ENCODE measurements around the gene LILRB2. TPM values are rescaled to one million over a fixed set of nuclear protein-coding genes. Genes with fewer than 3 reads are reported as not detected.
"Not testable (repeated sequence)": the region's sequence is repeated elsewhere in the genome, so short reads cannot be mapped to it uniquely, and the experiment has no call there.

Gene LILRB2
- not detected in 2 replicates for total RNA-seq

DNA sequence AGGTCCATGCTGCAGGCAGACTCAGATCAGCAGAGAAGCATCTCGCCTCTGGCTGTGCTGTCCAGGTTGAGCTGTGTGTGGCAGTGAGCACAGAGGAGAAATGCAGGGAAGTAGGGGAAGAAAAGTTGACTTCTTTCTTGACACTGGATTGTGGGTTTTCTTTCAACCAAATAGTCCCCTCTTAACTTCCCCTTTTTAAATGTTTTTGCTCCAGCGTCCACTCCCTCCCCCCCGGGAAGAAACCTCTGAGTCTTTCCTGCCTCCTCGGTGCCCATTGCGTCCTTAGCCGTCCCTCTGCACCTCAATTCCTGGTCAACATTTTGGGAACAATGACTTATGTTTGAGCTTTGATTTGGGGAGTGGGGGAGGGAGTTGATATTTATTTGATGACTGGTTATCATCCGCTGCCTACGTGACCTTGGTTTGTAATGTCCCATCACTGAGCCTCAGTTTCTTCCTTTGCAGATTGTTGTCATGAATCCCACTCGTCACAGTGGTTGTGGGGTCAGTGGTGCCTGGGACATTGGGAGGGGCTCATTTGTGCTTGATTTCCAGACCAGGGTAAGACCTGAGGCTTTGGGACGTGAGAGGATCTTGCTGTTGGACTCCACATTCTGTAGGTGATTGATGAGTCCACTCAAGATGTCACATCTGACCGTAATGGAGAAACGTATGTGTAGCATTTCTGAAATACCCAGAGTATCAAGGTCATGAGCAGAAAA lies at the start of gene LILRB2:
Gene LILRB2 (minus strand): TSS at position 104 of the 722 bp plus-strand sequence. CDS start 614 bp downstream, outside the sequence.
- intact Hi-C loops (cut with micrococcal nuclease), result no loop called here

DNA sequence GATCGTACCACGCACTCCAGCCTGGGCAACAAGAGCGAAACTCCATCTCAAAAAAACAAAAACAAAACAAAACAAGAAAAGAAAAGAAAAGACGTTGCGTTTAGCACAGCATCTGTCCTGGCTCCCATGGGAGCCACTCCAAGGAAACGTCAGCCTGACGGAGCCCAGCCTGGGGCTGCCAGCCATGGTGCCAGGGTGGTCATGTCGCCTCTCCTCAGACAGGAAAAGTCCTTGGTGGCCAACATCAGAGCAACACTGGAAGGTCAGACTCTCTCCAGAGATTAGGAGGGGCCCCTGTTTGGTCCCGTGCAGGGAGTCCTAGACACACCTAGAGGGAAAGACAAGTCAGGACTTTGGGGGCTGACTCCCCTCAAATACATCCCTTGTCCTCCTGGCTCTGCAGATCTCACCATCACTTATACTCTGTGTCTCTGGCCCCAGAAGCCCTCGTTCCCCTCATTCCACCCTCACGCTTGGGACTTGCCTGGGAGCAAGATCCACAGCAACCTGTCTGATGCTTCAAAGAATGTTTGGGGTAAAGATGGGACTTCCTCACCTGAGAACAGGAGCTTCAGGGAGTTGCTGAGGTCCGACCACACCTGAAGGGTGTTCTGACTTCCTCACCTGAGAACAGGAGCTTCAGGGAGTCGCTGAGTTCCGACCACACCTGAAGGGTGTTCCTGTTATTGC lies 48.7 kb upstream of the LILRB2 start:
- intact Hi-C loops (cut with micrococcal nuclease), result loop anchor here (5.0 kb wide), 1 partner anchor 118 kb away; the partner anchor contains the start of gene LENG8

DNA sequence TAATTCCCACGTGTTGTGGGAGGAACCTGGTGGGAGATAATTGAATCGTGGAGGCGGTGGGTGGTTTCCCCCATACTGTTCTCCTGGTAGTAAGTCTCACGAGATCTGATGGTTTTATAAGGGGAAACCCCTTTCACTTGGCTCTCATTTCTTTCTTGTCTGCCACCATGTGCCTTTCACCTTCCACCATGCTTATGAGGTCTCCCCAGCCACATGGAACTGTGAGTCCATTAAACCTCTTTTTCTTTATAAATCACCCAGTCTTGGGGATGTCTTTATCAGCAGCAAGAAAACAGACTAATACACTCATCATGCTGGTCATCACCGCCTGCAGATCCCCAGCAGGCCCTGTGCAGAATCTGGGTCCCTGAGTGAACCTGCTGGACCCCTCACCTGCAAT lies 47.9 kb upstream of the LILRB2 start:
- intact Hi-C loops (cut with micrococcal nuclease), result loop anchor here (5.0 kb wide), 1 partner anchor 119 kb away; the partner anchor contains the start of gene LENG8

DNA sequence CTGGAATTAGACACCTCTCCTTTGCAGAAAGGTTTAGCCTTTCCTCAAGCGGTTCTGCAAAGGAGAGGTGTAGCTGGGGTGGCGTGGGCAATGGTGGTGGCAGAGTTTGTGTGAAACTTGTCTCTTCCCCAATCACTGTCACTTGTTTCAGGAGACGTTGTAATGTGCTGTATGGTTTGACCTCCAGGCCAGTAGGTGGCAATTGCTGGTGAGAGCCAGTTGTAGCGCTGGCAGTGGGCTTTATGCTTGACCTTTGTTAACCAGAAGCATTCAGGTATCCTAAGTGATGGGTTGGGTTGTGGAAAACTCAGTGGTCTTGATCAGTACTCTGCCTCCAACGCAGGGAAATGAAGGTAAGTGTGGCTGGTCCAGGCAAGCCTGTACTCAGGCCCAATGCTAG lies 44.7 kb upstream of the LILRB2 start:
- intact Hi-C loops (cut with micrococcal nuclease), result loop anchor here (1.0 to 5.0 kb wide), 3 partner anchors 29 to 122 kb away; partner anchors contain the start of gene LENG8

DNA sequence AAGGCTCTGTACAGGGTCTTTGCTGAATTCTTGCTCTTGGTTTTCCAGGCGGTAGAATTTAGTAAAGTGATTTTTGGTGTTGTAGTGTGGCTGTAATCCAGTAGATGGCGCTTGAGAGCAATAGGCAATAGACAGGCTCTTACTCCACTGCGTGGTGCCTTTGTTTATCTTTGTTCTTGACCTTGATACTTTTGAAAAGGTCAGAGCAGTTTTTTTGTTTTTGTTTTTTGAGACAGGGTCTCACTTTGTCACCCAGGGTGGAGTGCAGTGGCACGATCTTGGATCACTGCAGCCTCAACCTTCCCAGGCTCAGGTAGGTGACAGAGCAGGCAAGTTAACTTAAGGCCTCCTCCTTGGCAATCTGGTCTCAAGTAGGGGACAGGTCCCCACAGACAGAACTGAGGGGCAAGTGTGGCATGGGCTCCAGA lies 44.3 kb upstream of the LILRB2 start:
- intact Hi-C loops (cut with micrococcal nuclease), result loop anchor here (1.0 to 5.0 kb wide), 3 partner anchors 29 to 122 kb away; partner anchors contain the start of gene LENG8

DNA sequence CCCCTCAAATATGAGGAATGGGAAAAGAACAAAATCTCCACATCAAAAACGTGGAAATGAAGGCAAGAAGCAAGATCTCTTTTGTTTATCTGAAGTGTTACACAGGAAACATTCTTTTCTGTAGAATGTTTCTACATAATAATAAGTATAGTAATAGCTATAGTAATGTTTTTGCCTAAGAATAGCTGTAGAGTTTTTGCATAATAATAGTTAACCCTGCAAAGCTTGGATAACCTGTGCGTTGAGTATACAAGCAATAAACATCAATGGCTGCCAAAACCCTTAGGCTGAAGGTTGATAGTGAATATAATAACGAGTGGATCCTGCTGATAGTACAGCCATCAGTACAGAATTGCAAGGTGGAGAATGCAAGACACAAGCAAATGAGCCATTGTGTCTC lies 43.2 kb upstream of the LILRB2 start:
- intact Hi-C loops (cut with micrococcal nuclease), result no loop called here

DNA sequence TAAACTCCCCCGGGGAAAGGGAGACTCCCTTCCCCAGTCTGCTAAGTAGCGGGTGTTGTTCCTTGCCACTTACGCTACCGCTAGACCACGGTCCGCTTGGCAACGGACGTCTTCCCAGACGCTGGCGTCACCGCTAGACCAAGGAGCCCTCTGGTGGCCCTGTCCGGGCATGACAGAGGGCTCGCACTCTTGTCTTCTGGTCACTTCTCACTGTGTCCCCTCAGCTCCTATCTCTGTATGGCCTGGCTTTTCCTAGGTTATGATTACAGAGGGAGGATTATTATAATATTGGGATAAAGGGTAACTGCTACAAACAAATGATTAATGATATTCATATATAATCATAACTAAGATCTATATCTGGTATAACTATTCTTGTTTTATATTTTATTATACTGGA lies 42.0 kb upstream of the LILRB2 start:
- intact Hi-C loops (cut with micrococcal nuclease), result not testable (repeated sequence)

DNA sequence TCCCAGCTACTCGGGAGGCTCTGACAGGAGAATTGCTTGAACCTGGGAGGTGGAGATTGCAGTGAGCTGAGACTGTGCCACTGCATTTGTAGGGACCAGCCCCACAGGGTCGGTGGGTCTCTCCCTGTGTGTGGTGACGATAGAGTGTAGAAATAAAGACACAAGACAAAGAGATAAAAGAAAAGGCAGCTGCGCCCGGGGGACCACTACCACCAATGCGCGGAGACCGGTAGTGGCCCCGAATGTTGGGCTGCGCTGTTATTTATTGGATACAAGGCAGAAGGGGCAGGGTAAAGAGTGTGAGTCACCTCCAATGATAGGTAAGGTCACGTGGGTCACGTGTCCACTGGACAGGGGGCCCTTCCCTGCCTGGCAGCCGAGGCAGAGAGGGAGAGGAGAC lies 41.4 kb upstream of the LILRB2 start:
- intact Hi-C loops (cut with micrococcal nuclease), result not testable (repeated sequence)

DNA sequence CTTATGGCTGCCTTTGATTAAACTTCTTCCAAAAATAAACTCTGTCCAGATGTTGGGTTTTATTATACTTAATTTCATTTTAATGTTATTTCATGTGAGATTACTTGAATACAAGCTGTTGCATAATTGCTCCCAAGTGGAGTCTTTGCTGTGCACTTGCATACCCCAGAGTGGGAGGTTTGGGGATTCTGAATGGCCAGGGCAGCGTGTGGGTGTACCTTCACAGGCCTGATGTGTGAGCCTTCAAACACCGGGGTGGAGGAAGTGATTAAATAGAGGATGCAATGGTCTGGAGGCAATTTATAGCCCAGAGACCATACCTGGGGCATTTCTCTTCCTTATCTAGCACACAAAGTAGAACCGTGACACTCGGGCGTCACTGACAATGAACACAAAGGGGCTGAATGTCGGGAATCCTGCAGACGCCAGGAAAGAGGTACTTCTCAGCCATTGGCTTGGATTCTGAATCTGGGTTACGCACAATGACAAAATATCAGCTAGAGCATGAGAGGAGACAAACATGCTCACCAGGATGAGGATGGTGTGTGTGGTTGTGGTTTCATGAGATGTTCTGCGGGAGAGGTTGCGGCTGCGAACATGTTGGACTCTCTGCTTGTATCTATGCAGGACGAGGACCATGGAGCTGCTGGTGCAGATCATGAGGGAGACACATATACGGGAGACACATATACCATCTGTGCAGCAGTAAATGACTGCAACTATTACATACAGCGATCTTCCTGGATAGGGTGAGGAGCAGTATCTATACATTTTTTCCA lies 39.2 kb upstream of the LILRB2 start:
- intact Hi-C loops (cut with micrococcal nuclease), result no loop called here

DNA sequence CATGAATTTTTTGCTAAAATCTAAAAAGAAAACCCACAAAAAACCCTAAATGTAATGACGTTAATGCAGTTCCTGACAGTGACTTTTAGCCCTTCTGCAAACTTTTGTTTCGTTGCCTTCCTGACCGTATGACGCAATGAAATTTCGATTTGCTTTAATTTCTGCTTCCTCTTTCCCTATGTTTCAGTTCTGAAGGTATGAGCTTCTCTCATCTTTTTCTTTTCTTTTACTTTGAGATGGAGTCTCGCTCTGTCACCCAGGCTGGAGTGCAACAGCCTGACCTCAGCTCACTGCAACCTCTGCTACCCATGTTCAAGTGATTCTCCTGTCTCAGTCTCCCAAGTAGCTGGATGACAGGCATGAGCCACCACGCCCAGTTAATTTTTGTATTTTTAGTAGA lies 38.1 kb upstream of the LILRB2 start:
- intact Hi-C loops (cut with micrococcal nuclease), result no loop called here

DNA sequence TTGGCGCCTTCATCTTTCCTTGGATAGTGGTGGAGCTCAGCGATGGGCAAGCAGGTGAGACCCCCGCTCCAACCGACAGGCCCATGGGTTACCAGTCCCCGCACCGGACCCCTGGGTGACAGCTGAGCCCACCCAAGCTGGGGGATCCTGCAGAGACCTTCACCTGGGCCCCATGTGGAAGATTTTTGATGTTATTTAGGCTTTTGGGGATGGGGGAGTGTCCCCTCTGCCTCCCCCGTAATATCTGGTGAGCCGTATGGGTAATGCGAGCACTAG lies 37.0 kb upstream of the LILRB2 start:
- intact Hi-C loops (cut with micrococcal nuclease), result no loop called here

DNA sequence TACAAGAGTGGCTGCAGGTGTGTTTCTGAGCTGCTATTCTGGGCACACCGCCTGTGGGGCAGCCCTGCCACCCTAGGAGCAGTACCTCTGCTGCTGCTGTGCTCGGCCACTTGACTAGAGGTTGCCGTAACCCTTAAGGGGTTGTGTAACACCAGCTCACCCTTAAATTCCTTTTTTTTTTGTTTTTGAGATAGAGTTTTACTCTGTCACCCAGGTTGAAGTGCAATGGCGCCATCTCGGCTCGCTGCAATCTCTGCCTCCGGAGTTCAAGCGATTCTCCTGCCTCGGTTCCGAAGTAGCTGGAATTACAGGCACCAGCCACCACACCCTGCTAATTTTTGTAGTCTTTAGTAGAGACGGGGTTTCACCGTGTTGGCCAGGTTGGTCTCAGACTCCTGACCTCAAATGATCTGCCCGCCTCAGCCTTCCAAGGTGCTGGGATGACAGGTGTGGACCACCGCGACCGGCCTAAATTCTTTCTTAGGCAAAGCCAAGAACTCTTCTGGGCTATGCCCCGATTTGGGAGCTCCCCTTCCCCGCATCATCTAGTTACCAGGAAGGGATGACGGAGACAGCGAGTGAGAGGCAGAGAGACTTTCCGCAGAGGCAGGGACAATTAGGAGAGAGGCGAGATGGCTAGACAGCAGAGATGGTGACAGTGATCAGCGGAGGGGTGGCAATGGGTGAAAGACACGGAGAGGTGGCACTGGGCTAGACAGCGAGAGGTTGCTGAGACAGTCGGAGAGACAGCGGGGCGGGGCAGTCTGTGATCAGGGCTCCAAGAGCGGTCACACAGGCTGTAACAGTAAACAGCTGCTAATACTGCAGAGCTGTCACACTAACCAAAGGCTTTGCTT lies 36.4 kb upstream of the LILRB2 start:
- intact Hi-C loops (cut with micrococcal nuclease), result no loop called here

DNA sequence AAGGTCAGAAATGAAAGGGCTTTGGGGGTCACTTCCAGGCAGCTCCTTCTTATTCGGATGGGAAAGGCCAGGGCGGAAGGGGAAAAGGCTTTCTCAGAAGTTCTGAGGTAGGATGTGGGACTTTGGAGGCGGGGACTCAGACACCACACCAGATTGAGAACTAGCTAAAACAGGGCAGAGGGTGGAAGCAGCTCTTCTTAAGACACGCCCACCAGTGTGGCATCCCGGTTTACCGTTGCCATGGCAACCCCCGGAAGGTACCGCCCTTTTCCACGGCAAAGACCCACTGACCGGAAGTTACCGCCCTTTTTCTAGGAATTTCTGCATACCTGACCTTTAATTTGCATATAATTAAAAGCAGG lies 35.8 kb upstream of the LILRB2 start:
- intact Hi-C loops (cut with micrococcal nuclease), result no loop called here

DNA sequence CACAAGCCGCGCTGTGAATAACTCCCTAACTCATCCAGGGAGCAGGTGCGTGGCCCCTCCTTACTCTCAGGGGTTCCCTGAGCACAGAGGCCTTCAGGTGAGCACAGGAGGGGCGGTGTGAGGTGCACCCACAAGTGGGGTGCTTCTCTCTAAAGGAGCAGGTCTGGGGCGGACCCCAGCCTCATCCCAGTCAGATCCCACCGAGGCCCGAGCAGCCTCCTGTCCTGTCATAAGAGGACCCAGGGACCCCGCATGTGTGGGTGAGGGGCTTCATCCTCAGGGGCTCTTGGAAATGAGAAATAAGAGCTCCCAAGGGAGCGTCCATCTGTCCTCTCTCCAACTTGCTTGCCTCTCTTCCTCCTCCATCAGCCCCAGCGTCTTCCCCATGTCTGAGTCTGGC lies 35.0 kb upstream of the LILRB2 start:
- intact Hi-C loops (cut with micrococcal nuclease), result no loop called here

DNA sequence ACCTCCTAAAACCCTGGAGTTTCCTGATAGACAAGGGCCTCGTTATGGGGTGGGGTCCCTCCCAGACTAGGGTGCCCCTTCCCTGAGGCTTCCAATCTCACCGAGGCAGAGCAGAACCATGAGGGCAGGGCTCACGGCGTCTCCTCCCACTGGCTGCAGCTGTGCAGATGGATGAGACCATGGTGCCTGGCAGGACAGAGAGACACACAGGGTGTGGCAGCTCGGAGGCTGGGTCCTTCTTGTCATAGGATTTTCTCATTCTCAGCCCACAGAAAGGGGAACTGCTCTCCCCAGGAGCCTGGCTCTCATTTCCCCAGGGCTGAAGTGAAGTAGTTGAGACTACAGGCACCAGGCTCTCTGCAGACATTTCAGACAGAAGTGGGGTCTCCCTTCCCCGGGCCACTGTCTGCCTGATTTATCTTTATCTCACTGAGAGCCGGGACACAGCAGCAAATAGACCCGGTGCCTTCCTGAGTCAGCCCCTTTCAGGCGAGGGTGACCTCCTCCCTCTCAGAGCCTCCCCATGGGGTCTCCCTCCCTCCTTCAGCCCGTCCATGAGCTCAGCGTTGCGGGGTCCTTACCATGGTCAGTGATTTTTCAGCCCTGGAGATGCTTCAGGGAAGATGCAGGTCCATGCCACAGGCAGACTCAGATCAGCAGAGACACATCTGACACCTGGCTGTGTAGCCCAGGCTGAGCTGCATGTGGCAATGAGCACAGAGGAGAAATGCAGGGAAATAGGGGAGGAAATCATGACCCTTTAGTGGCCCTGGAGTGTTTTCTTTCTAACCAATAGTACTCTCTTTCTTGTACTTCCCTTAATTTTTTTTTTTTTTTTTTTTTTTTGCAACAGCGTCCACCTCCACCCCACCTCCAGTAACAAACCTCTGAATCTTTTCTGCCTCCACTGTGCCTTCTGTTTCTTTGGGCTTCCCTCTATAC lies 31.8 kb upstream of the LILRB2 start, which contains the start of gene LILRA5:
Gene LILRA5 (minus strand): TSS at position 731 of the 942 bp plus-strand sequence. CDS start 147 bp downstream, at position 584.
- intact Hi-C loops (cut with micrococcal nuclease), result no loop called here

DNA sequence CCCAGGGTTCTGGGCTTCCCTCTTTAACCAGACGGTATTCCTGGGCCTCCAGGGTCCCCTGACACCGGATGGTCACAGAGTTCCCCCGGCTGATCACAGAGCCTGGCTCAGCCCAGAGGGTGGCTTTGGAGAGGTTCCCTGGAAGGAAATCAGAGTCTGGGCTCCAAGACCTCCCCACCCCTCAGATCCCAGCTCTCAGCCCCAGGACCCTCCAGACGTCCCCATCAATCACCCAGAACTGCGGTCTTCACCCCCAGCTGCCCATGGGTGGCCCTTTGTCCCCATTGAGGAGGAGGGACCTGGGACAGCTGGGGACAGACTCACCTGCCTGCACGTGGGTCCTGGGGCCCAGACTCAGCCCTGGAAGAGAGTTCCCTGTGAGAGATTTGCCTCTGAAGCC lies 31.1 kb upstream of the LILRB2 start:
- intact Hi-C loops (cut with micrococcal nuclease), result no loop called here

DNA sequence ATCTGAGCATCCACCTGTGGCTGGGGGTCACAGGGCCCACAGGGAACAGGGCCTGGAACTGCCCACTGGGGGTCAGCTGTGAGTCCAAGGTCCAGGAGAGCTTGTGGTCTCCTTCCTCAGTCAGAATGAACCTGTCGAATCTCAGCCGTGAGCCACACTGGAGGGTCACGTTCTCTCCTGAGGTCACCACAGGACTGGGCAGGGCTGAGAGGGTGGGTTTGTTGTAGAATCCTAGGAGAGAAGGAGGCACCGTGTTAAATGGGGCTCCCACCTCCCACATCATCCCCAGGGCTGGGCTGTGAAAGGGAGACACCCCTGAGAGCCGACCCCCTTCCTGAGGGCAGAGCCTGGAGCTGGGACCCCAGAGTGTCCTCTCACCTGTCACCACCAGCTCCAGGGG lies 30.6 kb upstream of the LILRB2 start:
- intact Hi-C loops (cut with micrococcal nuclease), result no loop called here

DNA sequence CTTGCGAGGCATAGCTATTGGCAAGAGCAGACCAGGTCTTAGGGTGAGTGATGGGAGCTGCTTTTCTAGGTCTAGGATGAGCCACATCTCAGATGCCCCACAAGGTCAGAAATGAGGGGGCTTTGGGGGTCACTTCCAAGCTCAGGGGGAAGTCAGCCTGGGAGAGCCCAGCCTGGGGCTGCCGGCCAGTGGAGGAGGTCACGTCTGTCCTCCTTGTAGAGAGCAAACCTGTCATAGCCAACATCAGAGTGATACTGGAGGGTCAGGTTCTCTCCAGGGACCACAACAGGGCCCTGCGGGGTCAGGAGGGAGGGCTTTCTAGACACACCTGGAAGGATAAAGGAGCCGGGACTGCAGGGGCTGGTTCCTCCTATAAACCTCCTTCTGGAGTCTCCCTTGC lies 29.6 kb upstream of the LILRB2 start:
- intact Hi-C loops (cut with micrococcal nuclease), result no loop called here

DNA sequence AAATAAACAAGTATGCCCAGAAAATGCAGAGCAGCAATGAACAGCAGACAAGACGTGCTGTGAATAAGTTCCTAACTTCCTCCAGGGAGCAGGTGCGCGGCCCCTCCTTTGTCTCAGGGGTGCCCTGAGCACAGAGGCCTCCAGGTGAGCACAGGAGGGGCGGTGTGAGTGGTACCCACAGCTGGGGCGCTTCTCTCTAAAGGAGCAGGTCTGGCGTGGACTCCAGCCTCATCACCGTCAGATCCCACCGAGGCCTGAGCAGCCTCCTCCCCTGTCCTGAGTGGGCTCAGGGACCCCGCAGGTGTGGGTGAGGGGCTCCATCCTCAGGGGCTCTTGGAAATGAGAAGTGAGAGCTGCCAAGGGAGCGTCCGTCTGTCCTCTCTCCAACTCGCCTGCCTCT lies 28.9 kb upstream of the LILRB2 start:
- intact Hi-C loops (cut with micrococcal nuclease), result no loop called here
